Naive thymus-derived CD4-positive, alpha-beta T cell (primary cell): ENCODE measurements around the gene LIN9. TPM values are rescaled to one million over a fixed set of nuclear protein-coding genes. Genes with fewer than 3 reads are reported as not detected.
"Not testable (repeated sequence)": the region's sequence is repeated elsewhere in the genome, so short reads cannot be mapped to it uniquely, and the experiment has no call there.

Source experiments
- ATAC-seq: fragments of 150-1000 bp; cut with Tn5 transposase; 2 replicates; pipeline ENCODE4 v1.10.0; 2021; ENCODE audit warnings: mild to moderate bottlenecking, moderate library complexity
- CTCF ChIA-PET: fragments of 350-600 bp; sonication (Branson Sonifier 250); formaldehyde crosslinking; loops from one replicate; lab custom pipeline; 2021; ENCODE audit warnings: antibody characterized with exemption; lab: Charles Lee
- POLR2A ChIA-PET: fragments of 350-600 bp; sonication (Branson Sonifier 250); formaldehyde crosslinking; loops from one replicate; lab custom pipeline; 2021; ENCODE audit warnings: antibody characterized with exemption, inconsistent platforms; lab: Charles Lee
- DNase-seq, 9 donors: peaks; one replicate each; pipeline versions ENCODE4 v3.0.0 to v3.0.0-alpha.2; 2020 to 2022; ENCODE audit warnings: mixed read lengths in 1 of 9
- H3K27ac ChIP-seq: one replicate; pipeline ENCODE4 v1.7.0; 2013; ENCODE audit warnings: mild to moderate bottlenecking, low read depth, low read length, moderate library complexity
- H3K27me3 ChIP-seq, 2 donors: one replicate each; pipeline ENCODE4 v1.7.0; 2013; ENCODE audit warnings: low read length in 2 of 2, mild to moderate bottlenecking in 2 of 2, moderate library complexity in 2 of 2; ENCODE audit not compliant: control insufficient read depth in 2 of 2, insufficient read depth in 2 of 2
- H3K36me3 ChIP-seq, 3 experiments: 1 replicate in 2 of 3; 2 replicates in 1 of 3; pipeline ENCODE4 v1.7.0; 2013; ENCODE audit warnings: low read length in 3 of 3, mild to moderate bottlenecking in 3 of 3, moderate library complexity in 1 of 3; ENCODE audit not compliant: insufficient read depth in 3 of 3, control insufficient read depth in 2 of 3
- H3K4me1 ChIP-seq, 2 donors: one replicate each; pipeline ENCODE4 v1.7.0; 2013; ENCODE audit warnings: low read length in 2 of 2, mild to moderate bottlenecking in 2 of 2, moderate library complexity in 1 of 2; ENCODE audit not compliant: control insufficient read depth in 2 of 2, insufficient read depth in 2 of 2
- H3K4me3 ChIP-seq: 2 replicates; pipeline ENCODE4 v1.7.0; 2013; ENCODE audit warnings: mild to moderate bottlenecking, low read length
- H3K9me3 ChIP-seq, 3 experiments: 1 replicate in 2 of 3; 2 replicates in 1 of 3; pipeline ENCODE4 v1.7.0; 2013; ENCODE audit warnings: low read length in 3 of 3; ENCODE audit not compliant: control insufficient read depth in 2 of 3
- H3K27ac Mint-ChIP-seq, 9 donors: one replicate each; pipeline ENCODE4 v1.8.0; 2020 to 2022; ENCODE audit warnings: mixed read lengths in 9 of 9, mild to moderate bottlenecking in 8 of 9, moderate library complexity in 5 of 9, inconsistent platforms in 2 of 9
- H3K27me3 Mint-ChIP-seq, 5 donors: one replicate each; pipeline ENCODE4 v1.8.0; 2021 to 2022; ENCODE audit warnings: mixed read lengths in 5 of 5, mild to moderate bottlenecking in 1 of 5
- H3K36me3 Mint-ChIP-seq, 5 donors: one replicate each; pipeline ENCODE4 v1.8.0; 2020 to 2022; ENCODE audit warnings: mixed read lengths in 5 of 5, mild to moderate bottlenecking in 3 of 5, inconsistent platforms in 1 of 5
- H3K4me1 Mint-ChIP-seq, 7 donors: one replicate each; pipeline ENCODE4 v1.8.0; 2020 to 2022; ENCODE audit warnings: mixed read lengths in 7 of 7, mild to moderate bottlenecking in 3 of 7, inconsistent platforms in 1 of 7
- H3K4me3 Mint-ChIP-seq, 10 donors: one replicate each; pipeline ENCODE4 v1.8.0; 2020 to 2022; ENCODE audit warnings: mild to moderate bottlenecking in 10 of 10, mixed read lengths in 10 of 10, moderate library complexity in 6 of 10, inconsistent platforms in 2 of 10
- H3K9me3 Mint-ChIP-seq, 11 donors: one replicate each; pipeline ENCODE4 v1.8.0; 2020 to 2022; ENCODE audit warnings: mixed read lengths in 11 of 11, mild to moderate bottlenecking in 4 of 11, inconsistent platforms in 1 of 11, moderate library complexity in 1 of 11
- intact Hi-C, 2 donors: fragments of 100-400 bp; cut with micrococcal nuclease; formaldehyde crosslinking; loops; one replicate each; pipeline ENCODE4 v1.15.1; 2023
- polyA plus RNA-seq, 2 donors: library from polyadenylated mRNA; unstranded; fragments of 300-500 nt; fragmentation: Illumina TruSeq; gene quantifications; one replicate each; pipeline ENCODE4 v1.2.3, GENCODE V29; 2021
- total RNA-seq, 6 experiments: library from RNA in 5 of 6; stranded (reverse) in 5 of 6; gene quantifications; 1 replicate in 5 of 6; 2 replicates in 1 of 6; pipeline ENCODE4 v1.2.3 and lab custom pipeline; 2021 to 2026

Gene LIN9
- total and polyA plus RNA-seq, 7 experiments from 2014 or later, result 2.0 to 8.0 (median 5.0) TPM

GRCh38 chr1:226276077-226276682 is 32.8 kb downstream of the LIN9 start:
- Histone ChIP-seq H3K27ac (no peak overlapping the region), H3K4me1 (no peaks in the 10 kb centered on the region), H3K4me3 (no peak overlapping the region), H3K27me3 (no peaks in the 10 kb centered on the region), H3K36me3 (no peaks in the 10 kb centered on the region), H3K9me3 (no peaks in the 10 kb centered on the region)
- H3K4me1 Mint-ChIP-seq, result peaks cover 0 to 2% (median 0%) of the 10 kb centered on the region in 7 donors
- no peak overlapping the region for H3K27ac Mint-ChIP-seq
- ChIA-PET POLR2A (no interaction called here), CTCF (no interaction called here)
- intact Hi-C loops, result no loop called here
- H3K9me3 Mint-ChIP-seq, result no peaks in the 10 kb centered on the region
- no peak overlapping the region for H3K4me3 Mint-ChIP-seq
- H3K36me3 Mint-ChIP-seq, result peaks cover 0 to 24% (median 6%) of the 10 kb centered on the region in 5 donors
- H3K27me3 Mint-ChIP-seq, result no peaks in the 10 kb centered on the region
- ATAC-seq, result no peak
- DNase-seq, result no peak

DNA sequence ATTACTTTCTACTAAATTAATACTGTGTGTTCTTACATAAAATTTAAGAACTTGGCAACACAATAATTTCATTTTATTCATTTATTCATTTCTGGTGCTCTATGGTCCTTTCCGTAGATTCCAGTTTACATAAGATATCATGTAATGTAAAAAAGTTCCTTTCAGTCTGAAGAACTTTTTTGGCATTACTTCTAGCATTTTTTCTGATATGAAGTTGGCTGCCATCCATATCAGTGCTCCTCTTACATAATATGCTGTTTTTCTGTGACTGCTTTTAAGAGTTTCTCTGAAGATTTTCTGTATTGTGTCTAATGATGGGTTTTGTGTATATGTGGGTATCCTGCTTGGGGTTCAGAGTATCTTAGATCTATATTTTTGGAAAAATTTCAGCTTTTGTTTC is 34.8 kb downstream of the LIN9 start:
- H3K27ac ChIP-seq, result no peak overlapping the region
- H3K36me3 Mint-ChIP-seq, result peaks cover 0 to 23% (median 10%) of the 10 kb centered on the region in 5 donors
- H3K27me3 Mint-ChIP-seq, result no peaks in the 10 kb centered on the region
- peak overlapping the region in 1 of 9 donors; percentile 29 for H3K27ac Mint-ChIP-seq
- H3K4me1 ChIP-seq, result no peaks in the 10 kb centered on the region
- H3K36me3 ChIP-seq, result no peaks in the 10 kb centered on the region
- intact Hi-C loops, result no loop called here
- no peaks in the 10 kb centered on the region for H3K27me3 ChIP-seq
- DNase-seq, result no peak
- ChIA-PET POLR2A (interaction anchor here (0.6 kb wide), 1 partner anchor 40 kb away, joined by 3 read pairs; no protein-coding TSS in a partner anchor), CTCF (no interaction called here)
- no peak for ATAC-seq
- H3K4me3 Mint-ChIP-seq, result no peak overlapping the region
- no peaks in the 10 kb centered on the region for H3K9me3 Mint-ChIP-seq
- no peaks in the 10 kb centered on the region for H3K9me3 ChIP-seq
- no peak overlapping the region for H3K4me3 ChIP-seq
- no peaks in the 10 kb centered on the region for H3K4me1 Mint-ChIP-seq

DNA sequence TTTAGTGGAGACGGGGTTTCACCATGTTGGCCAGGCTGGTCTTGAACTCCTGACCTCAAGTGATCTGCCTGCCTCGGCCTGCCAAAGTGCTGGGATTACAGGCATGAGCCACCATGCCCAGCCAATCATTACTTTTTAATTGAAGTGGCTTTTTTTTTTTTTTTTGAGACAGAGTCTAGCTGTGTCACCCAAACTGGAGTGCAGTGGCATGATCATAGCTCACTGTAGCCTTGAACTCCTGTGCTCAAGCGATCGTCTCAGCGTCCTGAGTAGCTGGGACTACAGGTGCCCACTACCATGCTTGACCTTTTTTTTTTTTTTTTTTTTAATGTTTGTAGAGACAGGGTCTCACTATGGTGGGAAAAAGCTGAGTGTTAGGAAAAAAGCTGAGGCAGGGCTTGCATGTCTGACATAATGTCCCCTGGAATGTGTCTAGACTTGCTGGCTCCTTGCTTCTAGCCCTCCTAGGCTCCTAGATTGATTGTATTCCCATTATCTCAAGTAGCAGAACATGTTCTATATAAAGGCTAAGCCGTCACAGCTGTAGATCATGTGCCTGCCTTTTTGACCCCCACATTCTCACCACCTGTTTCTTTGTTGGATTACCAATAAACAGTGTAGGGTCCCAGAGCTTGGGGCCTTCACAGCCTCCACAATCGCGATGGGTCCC is 36.6 kb downstream of the LIN9 start:
- POLR2A ChIA-PET, H3K4me3 Mint-ChIP-seq, ATAC-seq, intact Hi-C loops, H3K9me3 ChIP-seq, H3K4me1 ChIP-seq, H3K27me3 ChIP-seq, H3K27me3 Mint-ChIP-seq, H3K4me3 ChIP-seq, CTCF ChIA-PET, H3K36me3 ChIP-seq, H3K4me1 Mint-ChIP-seq, DNase-seq, H3K27ac Mint-ChIP-seq, H3K9me3 Mint-ChIP-seq, H3K27ac ChIP-seq: not testable (repeated sequence)
- H3K36me3 Mint-ChIP-seq, result peaks cover 0 to 33% (median 10%) of the 10 kb centered on the region in 5 donors

GRCh38 chr1:226268421-226269124 is 40.4 kb downstream of the LIN9 start:
- ATAC-seq, result no peak

GRCh38 chr1:226261818-226262217 is 47.1 kb downstream of the LIN9 start:
- H3K4me1 ChIP-seq, result no peaks in the 10 kb centered on the region
- H3K4me3 ChIP-seq, result no peak overlapping the region
- peaks cover 0 to 17% (median 0%) of the 10 kb centered on the region in 3 experiments for H3K36me3 ChIP-seq
- ATAC-seq (no peak), DNase-seq (no peak)
- Mint-ChIP-seq H3K27me3 (no peaks in the 10 kb centered on the region), H3K4me3 (no peak overlapping the region), H3K9me3 (peaks cover 0 to 27% (median 11%) of the 10 kb centered on the region in 11 donors), H3K4me1 (no peaks in the 10 kb centered on the region), H3K27ac (no peak overlapping the region), H3K36me3 (peaks cover 11 to 50% (median 42%) of the 10 kb centered on the region in 5 donors)
- CTCF ChIA-PET, result no interaction called here
- peaks cover 0 to 6% (median 0%) of the 10 kb centered on the region in 3 experiments for H3K9me3 ChIP-seq
- no peak overlapping the region for H3K27ac ChIP-seq
- intact Hi-C loops, result no loop called here
- POLR2A ChIA-PET, result no interaction called here
- H3K27me3 ChIP-seq, result no peaks in the 10 kb centered on the region

More at GRCh38 chr1:226268421-226269124, 40.4 kb downstream of the LIN9 start:
- Mint-ChIP-seq H3K27ac (no peak overlapping the region), H3K4me3 (no peak overlapping the region), H3K9me3 (no peaks in the 10 kb centered on the region), H3K36me3 (peaks cover 0 to 24% (median 5%) of the 10 kb centered on the region in 5 donors), H3K27me3 (no peaks in the 10 kb centered on the region), H3K4me1 (no peaks in the 10 kb centered on the region)
- H3K9me3 ChIP-seq, result no peaks in the 10 kb centered on the region
- H3K4me3 ChIP-seq, result no peak overlapping the region
- ChIA-PET POLR2A (no interaction called here), CTCF (no interaction called here)
- intact Hi-C loops, result no loop called here
- H3K27ac ChIP-seq, result no peak overlapping the region
- no peaks in the 10 kb centered on the region for H3K27me3 ChIP-seq
- H3K36me3 ChIP-seq, result no peaks in the 10 kb centered on the region
- DNase-seq, result no peak
- no peaks in the 10 kb centered on the region for H3K4me1 ChIP-seq

GRCh38 chr1:226255380-226255779 is 53.6 kb downstream of the LIN9 start:
- intact Hi-C loops, result no loop called here
- Mint-ChIP-seq H3K36me3 (peaks cover 3 to 34% (median 24%) of the 10 kb centered on the region in 5 donors), H3K27me3 (no peaks in the 10 kb centered on the region), H3K4me1 (peaks cover 0 to 1% (median 0%) of the 10 kb centered on the region in 7 donors), H3K4me3 (no peak overlapping the region), H3K9me3 (peaks cover 0 to 15% (median 6%) of the 10 kb centered on the region in 11 donors), H3K27ac (no peak overlapping the region)
- no peak overlapping the region for H3K27ac ChIP-seq
- no peak for DNase-seq
- H3K9me3 ChIP-seq, result peaks cover 0 to 6% (median 0%) of the 10 kb centered on the region in 3 experiments
- no peaks in the 10 kb centered on the region for H3K27me3 ChIP-seq
- peaks cover 0 to 4% (median 0%) of the 10 kb centered on the region in 3 experiments for H3K36me3 ChIP-seq
- ATAC-seq, result no peak
- POLR2A ChIA-PET, result no interaction called here
- H3K4me1 ChIP-seq, result no peaks in the 10 kb centered on the region
- CTCF ChIA-PET, result no interaction called here
- no peak overlapping the region for H3K4me3 ChIP-seq
